GM11168 (cell line): Measurements from ENCODE around the gene DNAJB13.

Experiments
- in situ Hi-C: fragments of 300-500 bp; cut with MboI; formaldehyde crosslinking; loops from one replicate; pipeline ENCODE4 v1.12.0; 2022; ENCODE audit warnings: low sequenced_read_pairs; ENCODE audit not compliant: unreplicated experiment

The DNAJB13 gene

GRCh38 chr11:73949912-73950311 lies 914 bp upstream of the DNAJB13 start:
- in situ Hi-C loops = no loop called here

GRCh38 chr11:73951797-73952196 lies 971 bp downstream of the DNAJB13 start:
- in situ Hi-C loops = no loop called here

- in situ Hi-C loops = no loop called here
These were observed 6.2 kb downstream of the DNAJB13 start for GRCh38 chr11:73956876-73957653.

- in situ Hi-C loops = no loop called here
These were observed 7.0 kb downstream of the DNAJB13 start for GRCh38 chr11:73957654-73958361.

- in situ Hi-C loops = no loop called here
These were observed 7.8 kb downstream of the DNAJB13 start for GRCh38 chr11:73958521-73959141.

- in situ Hi-C loops = no loop called here
These were observed 10.5 kb downstream of the DNAJB13 start for GRCh38 chr11:73961321-73961720.

GRCh38 chr11:73962101-73962705 lies 11.4 kb downstream of the DNAJB13 start:
- in situ Hi-C loops = no loop called here

- in situ Hi-C loops = no loop called here
These were observed 13.0 kb downstream of the DNAJB13 start for GRCh38 chr11:73963861-73964260.

GRCh38 chr11:73965076-73965763 lies 14.4 kb downstream of the DNAJB13 start:
- in situ Hi-C loops = no loop called here

GRCh38 chr11:73965764-73966121 lies 14.9 kb downstream of the DNAJB13 start:
- in situ Hi-C loops = no loop called here

GRCh38 chr11:73968356-73968966 lies 17.6 kb downstream of the DNAJB13 start:
- in situ Hi-C loops = no loop called here

GRCh38 chr11:73969091-73969490 lies 18.3 kb downstream of the DNAJB13 start:
- in situ Hi-C loops = no loop called here

GRCh38 chr11:73969991-73970800 lies 19.4 kb downstream of the DNAJB13 start:
- in situ Hi-C loops = no loop called here

- in situ Hi-C loops = no loop called here
These were observed 20.4 kb downstream of the DNAJB13 start for GRCh38 chr11:73971175-73971719.

GRCh38 chr11:73972187-73972586 lies 21.4 kb downstream of the DNAJB13 start:
- in situ Hi-C loops = no loop called here

- in situ Hi-C loops = no loop called here
These were observed 22.0 kb downstream of the DNAJB13 start for GRCh38 chr11:73972620-73973449.

GRCh38 chr11:73974604-73975478 lies 24.0 kb downstream of the DNAJB13 start:
- in situ Hi-C loops = no loop called here
